HG02759 (cell line): ENCODE measurements around the gene TMEM170A.
"Not testable (repeated sequence)": the region's sequence is repeated elsewhere in the genome, so short reads cannot be mapped to it uniquely, and the experiment has no call there.

Source experiments
- ATAC-seq: cut with Tn5 transposase; IDR thresholded peaks from one replicate; pipeline ENCODE4 v1.9.1; 2021; ENCODE audit warnings: mild to moderate bottlenecking, moderate library complexity; ENCODE audit not compliant: unreplicated experiment

The TMEM170A gene

GRCh38 chr16:75456971-75457370, 7.5 kb downstream of the TMEM170A start:
- ATAC-seq = no peak

- not testable (repeated sequence) for ATAC-seq
These were observed 8.0 kb downstream of the TMEM170A start for GRCh38 chr16:75456486-75456885.

- no peak for ATAC-seq
These were observed 8.8 kb downstream of the TMEM170A start for GRCh38 chr16:75455677-75456076.

- no peak for ATAC-seq
These were observed 11.9 kb downstream of the TMEM170A start for GRCh38 chr16:75452464-75453190.

GRCh38 chr16:75446416-75446815, 18.1 kb downstream of the TMEM170A start:
- ATAC-seq = no peak

- no peak for ATAC-seq
These were observed 19.2 kb downstream of the TMEM170A start for GRCh38 chr16:75445298-75445697.

- no peak for ATAC-seq
These were observed 21.2 kb downstream of the TMEM170A start for GRCh38 chr16:75443298-75443697.

GRCh38 chr16:75433732-75434413, 30.6 kb downstream of the TMEM170A start:
- ATAC-seq = peak; percentile 72

GRCh38 chr16:75432828-75433731, 31.4 kb downstream of the TMEM170A start, which contains the start of gene CFDP1:
Gene CFDP1, minus strand, starts transcription at chr16:75433503. Its CDS starts 151 bp downstream, at chr16:75433352.
- peak; percentile 95 for ATAC-seq

- no peak for ATAC-seq
These were observed 34.7 kb downstream of the TMEM170A start for GRCh38 chr16:75429621-75430403.

- not testable (repeated sequence) for ATAC-seq
These were observed 38.0 kb downstream of the TMEM170A start for GRCh38 chr16:75426524-75426923.

- not testable (repeated sequence) for ATAC-seq
These were observed 40.3 kb downstream of the TMEM170A start for GRCh38 chr16:75424105-75424762.

- no peak for ATAC-seq
These were observed 40.8 kb downstream of the TMEM170A start for GRCh38 chr16:75423723-75424104.

GRCh38 chr16:75421820-75422126, 42.7 kb downstream of the TMEM170A start:
- no peak for ATAC-seq

- ATAC-seq = peak; percentile 93
These were observed 43.3 kb downstream of the TMEM170A start for GRCh38 chr16:75420987-75421819.

- ATAC-seq = no peak
These were observed 47.5 kb downstream of the TMEM170A start for GRCh38 chr16:75416904-75417565.

GRCh38 chr16:75415169-75415905, 49.2 kb downstream of the TMEM170A start:
- ATAC-seq = no peak

GRCh38 chr16:75413951-75414350, 50.5 kb downstream of the TMEM170A start:
- ATAC-seq = no peak
